SW 1271 (cell line): ENCODE data around the gene ADH1C.
"Not testable (repeated sequence)": the region's sequence is repeated elsewhere in the genome, so short reads cannot be mapped to it uniquely, and the experiment has no call there.

Source experiments
- DNase-seq, 2 experiments: peaks; one replicate each; lab custom pipeline; 2025; lab: John Stamatoyannopoulos, UW

Gene ADH1C

GRCh38 chr4:99352602-99353537 is at the start of gene ADH1C:
Gene ADH1C (minus strand): TSS chr4:99352746. CDS start chr4:99352675, 71 bp downstream.
- DNase-seq = no peak

DNA sequence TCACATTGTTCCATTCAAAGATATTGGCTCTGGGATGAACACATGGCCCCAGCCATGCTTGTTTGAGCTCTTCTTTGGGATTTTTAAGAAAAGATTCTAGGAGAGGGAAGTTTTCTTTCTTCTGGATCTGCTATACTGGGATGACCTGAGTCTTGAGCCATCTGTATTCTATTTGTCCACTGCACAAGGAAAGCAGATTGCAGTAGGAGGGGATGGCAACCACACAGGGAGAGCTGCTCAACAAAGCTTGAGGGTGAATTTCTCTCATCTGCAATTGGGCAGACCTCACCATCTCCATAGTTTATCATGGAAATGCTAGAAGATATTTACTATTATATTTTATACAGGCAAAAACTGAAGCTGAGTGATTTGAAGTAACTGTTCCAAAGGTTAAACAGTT is 48.3 kb upstream of the ADH1C start:
- DNase-seq = no peak

DNA sequence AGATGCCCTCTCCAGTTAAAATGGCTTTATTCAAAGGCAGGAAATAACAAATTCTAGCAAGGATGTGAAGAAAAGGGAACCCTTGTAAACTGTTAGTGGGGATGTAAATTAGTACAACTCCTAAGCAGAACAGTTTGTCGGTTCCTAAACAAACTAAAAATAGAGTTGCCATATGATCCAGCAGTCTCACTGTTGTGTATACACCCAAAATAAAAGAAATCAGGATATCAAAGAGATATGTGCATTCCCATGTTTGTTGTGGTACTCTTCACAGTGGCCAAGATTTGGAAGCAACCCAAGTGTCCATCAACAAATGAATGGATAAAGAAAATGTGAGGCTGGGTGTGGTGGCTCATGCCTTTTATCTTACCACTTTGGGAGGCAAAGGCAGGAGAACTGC is 46.5 kb upstream of the ADH1C start:
- no peak for DNase-seq

- DNase-seq = no peak
Measured at GRCh38 chr4:99395595-99396364, 43.2 kb upstream of the ADH1C start.

DNA sequence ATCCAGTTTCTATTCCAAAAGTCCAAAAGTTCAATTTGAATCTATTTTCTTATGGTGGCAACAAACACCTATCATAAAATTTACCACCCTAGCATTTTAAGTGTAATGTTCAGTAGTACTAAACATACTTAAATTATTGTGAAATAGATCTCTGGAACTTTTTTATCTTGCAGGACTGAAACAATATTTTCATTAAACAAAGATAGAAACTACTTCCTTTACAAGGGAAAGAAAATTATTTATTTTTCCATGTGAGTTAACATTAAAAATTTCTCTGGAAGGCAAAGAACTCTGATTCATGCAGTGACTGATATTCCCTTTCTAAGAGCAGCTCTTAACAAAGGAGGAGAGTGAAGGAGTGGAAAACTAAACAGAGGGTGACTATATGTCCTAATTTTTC is 42.4 kb upstream of the ADH1C start:
- DNase-seq = no peak

- DNase-seq = no peak
Measured at GRCh38 chr4:99390055-99390454, 37.5 kb upstream of the ADH1C start.

- DNase-seq = no peak
Measured at GRCh38 chr4:99389606-99390005, 37.1 kb upstream of the ADH1C start.

DNA sequence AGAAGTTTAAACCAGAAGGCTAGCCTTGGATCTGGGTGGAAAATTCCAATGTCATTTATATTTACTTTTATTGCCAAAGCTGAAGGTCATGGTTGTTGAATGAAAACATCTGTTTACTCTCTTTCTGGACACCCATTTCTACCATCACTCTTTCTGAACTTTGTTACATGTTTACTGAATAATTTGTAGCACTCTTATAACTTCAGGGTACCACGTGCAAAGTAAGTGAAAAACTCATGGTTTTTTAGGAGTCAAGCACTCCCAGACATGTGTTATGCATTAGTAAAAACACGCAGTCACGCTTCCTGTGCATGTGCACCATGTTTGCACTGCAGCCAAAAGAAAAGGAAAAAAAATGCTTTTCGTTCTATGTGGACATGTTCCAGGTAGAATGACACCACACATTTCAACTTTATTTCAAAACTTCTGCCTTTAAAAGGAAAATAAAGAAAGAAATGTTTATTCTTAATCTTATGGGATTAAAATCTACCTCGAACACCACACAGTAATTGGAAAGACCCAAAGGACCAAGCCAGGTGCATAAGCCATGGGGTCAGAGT is 31.4 kb upstream of the ADH1C start:
- DNase-seq = no peak

DNA sequence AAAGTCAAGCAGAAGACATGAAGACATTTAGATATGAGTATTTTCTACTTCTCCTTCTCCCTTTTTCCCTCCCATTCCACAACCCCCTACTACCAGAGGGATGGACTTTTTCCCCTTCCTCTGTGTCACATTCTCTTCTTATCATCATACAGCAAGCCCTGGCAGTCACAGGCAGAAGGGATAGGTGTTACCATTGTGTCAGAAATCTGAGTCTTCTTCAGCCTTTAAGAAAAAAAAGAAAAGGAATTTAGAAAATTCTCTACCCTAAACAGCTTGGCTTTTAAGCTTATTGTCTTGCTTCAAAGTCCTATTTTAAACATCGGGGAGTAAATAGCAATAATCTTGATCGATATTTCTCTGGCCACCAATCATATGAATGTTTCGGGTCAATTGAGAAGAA is 30.9 kb upstream of the ADH1C start:
- no peak for DNase-seq

- DNase-seq = no peak
Measured at GRCh38 chr4:99382745-99383360, 30.3 kb upstream of the ADH1C start.

DNA sequence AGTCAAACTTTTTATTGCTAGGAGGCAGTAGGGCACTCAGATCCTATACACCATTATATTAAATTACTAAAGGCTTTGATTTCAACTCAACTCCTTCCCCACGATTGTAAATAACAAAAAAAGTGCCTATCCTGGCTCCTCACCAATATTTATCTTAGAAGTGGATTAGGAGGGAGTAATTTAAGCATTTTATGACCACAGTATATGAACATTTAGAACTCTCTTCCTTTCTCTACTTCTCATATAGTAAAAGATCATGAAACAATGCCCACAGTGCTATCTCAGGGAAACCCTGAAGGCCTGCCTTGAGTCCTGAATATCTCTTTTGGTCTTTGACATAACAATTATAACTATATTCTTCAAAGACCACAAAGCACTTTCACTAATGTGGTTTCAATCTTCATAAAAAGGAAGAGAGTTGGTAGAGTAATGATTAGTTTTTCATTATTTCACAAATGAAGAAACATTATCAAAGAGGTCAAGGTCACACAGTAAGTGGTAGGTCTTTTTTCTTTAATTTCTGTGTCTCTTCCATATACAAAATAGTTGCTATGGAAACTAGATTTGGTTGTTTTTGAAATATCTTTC is 29.1 kb upstream of the ADH1C start:
- no peak for DNase-seq

DNA sequence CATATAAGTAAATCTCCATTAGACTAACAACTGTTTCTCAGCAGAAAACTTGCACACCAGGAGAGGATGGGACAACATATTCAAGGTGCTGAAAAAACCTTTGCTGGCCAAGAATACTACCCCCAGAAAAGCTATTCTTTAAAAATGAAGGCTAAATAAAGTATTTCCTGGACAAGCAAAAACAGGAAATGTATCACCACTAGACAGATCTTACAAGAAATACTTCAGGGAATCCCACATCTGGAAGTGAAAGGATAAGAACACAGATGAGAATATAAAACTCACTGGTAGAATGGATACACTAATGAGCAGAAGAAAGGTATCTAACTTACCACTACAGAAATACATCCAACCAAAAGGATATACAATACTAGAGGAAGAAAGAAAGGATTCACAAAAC is 27.0 kb upstream of the ADH1C start:
- no peak for DNase-seq

DNA sequence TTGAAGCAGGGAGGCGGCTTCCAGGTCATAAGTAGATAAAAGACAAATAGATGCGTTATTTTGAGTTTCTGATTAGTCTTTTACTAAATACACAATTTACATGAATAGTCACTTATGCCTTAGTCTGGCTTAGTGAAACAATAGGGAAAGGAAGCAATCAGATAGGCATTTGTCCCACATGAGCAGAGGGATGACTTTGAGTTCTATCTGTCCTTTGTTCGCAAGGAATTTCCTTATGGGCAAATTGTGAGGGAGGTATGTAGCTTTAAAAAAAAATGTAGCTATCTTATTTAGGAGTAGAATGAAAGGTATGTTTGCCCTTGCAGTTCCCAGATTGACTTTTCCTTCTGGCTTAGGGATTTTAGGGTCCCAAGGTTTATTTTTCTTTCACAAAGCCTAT is 26.3 kb upstream of the ADH1C start:
- DNase-seq = no peak

GRCh38 chr4:99377341-99377740 is 24.8 kb upstream of the ADH1C start:
- not testable (repeated sequence) for DNase-seq

- DNase-seq = not testable (repeated sequence)
Measured at GRCh38 chr4:99372464-99372863, 19.9 kb upstream of the ADH1C start.

DNA sequence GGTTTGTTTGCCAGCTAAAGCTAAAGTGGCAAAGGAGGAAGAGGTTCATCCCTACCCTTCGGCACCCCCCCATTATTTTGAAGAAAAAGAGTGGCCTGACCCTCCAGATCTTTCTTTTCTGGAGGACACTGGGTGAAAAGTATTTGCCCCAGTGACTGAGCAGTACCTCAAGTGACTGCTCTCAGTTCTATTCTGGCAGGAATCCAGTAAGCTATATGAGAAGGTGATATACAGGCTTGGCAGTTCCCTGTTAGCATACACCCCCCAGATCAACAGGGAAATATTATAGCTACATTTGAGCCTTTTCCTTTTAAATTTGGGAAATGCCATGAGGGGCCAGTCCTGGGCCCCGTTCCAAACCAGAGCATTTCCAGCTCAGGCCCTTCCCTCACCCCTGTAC is 15.3 kb upstream of the ADH1C start:
- DNase-seq = not testable (repeated sequence)

DNA sequence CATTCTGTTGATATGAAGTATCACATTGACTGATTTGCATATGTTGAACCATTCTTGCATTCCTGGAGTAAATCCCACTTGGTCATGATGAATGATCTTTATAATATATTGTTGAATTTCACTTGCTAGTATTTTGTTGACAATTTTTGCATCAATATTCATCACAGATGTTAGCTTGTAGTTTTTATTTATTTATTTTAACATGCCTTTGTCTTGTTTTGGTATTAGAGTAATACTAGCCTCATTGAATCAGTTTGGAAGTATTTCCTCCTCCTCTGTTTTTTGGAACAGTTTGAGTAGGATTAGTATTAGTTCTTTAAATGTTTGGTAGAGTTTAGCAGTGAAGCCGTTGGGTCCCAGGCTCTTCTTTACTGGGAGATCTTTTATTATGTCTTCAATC is 13.9 kb upstream of the ADH1C start:
- DNase-seq = no peak

GRCh38 chr4:99362768-99363167 is 10.2 kb upstream of the ADH1C start:
- DNase-seq = no peak

DNA sequence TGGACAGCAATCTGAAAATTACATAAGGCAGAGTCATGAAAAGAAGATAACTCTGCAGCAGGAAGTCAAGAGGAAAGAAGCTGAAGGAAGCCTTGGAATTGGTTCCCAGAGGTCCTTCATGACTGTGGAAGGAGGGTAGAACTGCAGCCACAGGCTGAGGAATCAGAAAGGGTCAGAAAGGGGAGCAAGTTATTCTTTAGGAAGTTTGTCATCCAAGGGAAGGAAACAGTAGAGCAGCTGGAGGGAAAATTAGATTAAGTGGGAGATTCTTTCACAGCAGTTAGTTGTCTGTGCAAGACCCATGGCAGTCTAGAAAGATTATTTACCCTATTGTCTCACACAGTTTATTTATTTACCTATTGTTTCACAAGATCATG is 9.3 kb upstream of the ADH1C start:
- DNase-seq = no peak

DNA sequence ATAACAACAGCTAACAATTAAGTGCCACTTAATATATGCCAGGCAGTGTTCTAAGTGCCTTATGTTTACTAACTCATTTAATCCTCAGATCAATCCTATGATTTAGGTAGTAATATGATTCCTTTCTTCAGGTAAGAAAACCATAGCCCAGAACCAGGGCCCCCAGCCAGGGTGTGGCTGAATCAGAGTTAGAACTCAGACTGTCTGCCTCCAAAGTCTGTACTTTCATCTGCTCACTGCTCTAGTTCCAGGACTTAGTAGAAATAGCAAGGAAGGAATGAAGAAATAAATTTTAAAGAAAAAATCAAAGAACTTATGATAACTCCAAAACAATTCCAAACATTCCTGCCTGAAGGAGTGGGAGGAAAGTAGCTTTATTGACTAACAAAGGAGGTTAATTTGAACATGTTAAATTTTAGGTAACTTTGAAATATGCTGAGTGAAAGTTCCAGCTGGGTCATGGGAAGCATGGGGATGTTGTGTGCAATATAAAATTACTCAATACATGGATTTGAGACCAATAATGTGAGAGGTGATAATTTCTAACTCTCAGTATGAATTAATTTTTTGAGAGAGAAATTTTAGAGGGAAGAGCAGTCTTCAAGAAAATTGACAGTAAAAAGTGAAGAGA is 8.8 kb upstream of the ADH1C start:
- DNase-seq = no peak

DNA sequence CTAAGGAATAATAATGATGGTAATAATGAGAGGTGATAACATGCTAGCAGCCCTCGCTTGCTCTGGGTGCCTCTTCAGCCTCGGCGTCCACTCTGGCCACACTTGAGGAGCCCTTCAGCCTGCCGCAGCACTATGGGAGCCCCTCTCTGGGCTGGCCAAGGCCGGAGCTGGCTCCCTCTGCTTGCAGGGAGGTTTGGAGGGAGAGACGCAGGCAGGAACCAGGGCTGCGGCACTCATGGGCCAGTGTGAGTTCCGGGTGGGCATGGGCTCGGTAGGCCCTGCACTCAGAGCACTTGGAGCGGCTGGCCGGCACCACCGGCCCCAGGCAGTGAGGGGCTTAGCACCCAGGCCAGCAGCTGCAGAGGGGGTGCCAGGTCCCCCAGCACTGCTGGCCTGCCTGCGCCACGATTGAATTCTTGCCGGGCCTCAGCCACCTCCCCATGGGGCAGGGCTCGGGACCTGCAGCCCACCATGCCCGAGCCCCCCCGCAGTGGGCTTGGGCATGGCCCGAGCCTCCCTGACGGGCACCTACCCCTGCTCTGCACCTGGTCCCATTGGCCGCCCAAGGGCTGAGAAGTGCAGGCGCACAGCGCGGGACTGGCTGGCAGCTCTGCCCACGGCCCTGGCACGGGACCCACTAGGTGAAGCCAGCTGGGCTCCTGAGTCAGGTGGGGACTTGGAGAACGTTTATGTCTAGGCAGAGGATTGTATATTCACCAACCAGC is 7.1 kb upstream of the ADH1C start:
- DNase-seq = no peak
